SK-N-SH treated with all-trans-retinoic acid at 6 μM for 48 hours (cell line): ENCODE data around the gene TWIST2.

Experiments
- ATAC-seq: fragments of 200-7000 bp; cut with Tn5 transposase; 3 replicates; pipeline ENCODE4 v1.9.1; 2020; ENCODE audit warnings: mild to moderate bottlenecking, moderate library complexity
- ARNTL ChIP-seq: fragments of 450-650 bp; formaldehyde crosslinking; IDR thresholded peaks from 2 replicates; pipeline ENCODE4 v1.5.0; 2020; ENCODE audit warnings: low read depth, mild to moderate bottlenecking, moderate library complexity, borderline replicate concordance
- BACH2 ChIP-seq: fragments of 250-450 bp; sonication (Bioruptor Pico); IDR thresholded peaks from 2 replicates; pipeline ENCODE4 v1.9.0; 2021; ENCODE audit warnings: mild to moderate bottlenecking, borderline replicate concordance
- CSDC2 ChIP-seq: fragments of 250-450 bp; sonication (Bioruptor Pico); IDR thresholded peaks from 2 replicates; pipeline ENCODE4 v1.5.0; 2020; ENCODE audit warnings: mild to moderate bottlenecking, moderate library complexity
- CSRNP3 ChIP-seq: fragments of 250-450 bp; sonication (Bioruptor Pico); IDR thresholded peaks from 2 replicates; pipeline ENCODE4 v1.5.1; 2021; ENCODE audit warnings: mild to moderate bottlenecking, moderate library complexity
- ESRRG ChIP-seq: fragments of 250-450 bp; sonication (Bioruptor Pico); IDR thresholded peaks from 2 replicates; pipeline ENCODE4 v1.6.1; 2021; ENCODE audit warnings: mild to moderate bottlenecking
- GLIS3 ChIP-seq: fragments of 250-450 bp; sonication (Bioruptor Pico); IDR thresholded peaks from 2 replicates; pipeline ENCODE4 v1.5.0; 2020; ENCODE audit warnings: mild to moderate bottlenecking, moderate library complexity
- ISL1 ChIP-seq: fragments of 250-450 bp; sonication (Bioruptor Pico); IDR thresholded peaks from 2 replicates; pipeline ENCODE4 v2.1.2; 2022; ENCODE audit warnings: mild to moderate bottlenecking, moderate library complexity
- OSR1 ChIP-seq: fragments of 250-450 bp; sonication (Bioruptor Pico); IDR thresholded peaks from 2 replicates; pipeline ENCODE4 v1.8.0; 2022; ENCODE audit warnings: moderate library complexity, mild to moderate bottlenecking, inconsistent platforms
- PATZ1 ChIP-seq: fragments of 250-450 bp; sonication (Bioruptor Pico); IDR thresholded peaks from 2 replicates; pipeline ENCODE4 v1.8.0; 2020; ENCODE audit warnings: mild to moderate bottlenecking, moderate library complexity, borderline replicate concordance
- RARB ChIP-seq: fragments of 250-450 bp; sonication (Bioruptor Pico); IDR thresholded peaks from 2 replicates; pipeline ENCODE4 v1.8.0; 2021; ENCODE audit warnings: mild to moderate bottlenecking, moderate library complexity
- SNAI2 ChIP-seq: fragments of 250-450 bp; sonication (Bioruptor Pico); IDR thresholded peaks from 2 replicates; pipeline ENCODE4 v1.5.0; 2020; ENCODE audit warnings: mild to moderate bottlenecking, moderate library complexity
- TCF4 ChIP-seq: fragments of 250-450 bp; sonication (Bioruptor Pico); IDR thresholded peaks from 2 replicates; pipeline ENCODE4 v1.8.0; 2021; ENCODE audit warnings: mild to moderate bottlenecking, moderate library complexity, borderline replicate concordance
- TOX ChIP-seq: fragments of 250-450 bp; sonication (Bioruptor Pico); IDR thresholded peaks from 2 replicates; pipeline ENCODE4 v1.8.0; 2021; ENCODE audit warnings: mild to moderate bottlenecking, moderate library complexity, borderline replicate concordance
- TSHZ2 ChIP-seq: fragments of 250-450 bp; sonication (Bioruptor Pico); IDR thresholded peaks from 2 replicates; pipeline ENCODE4 v1.5.0; 2020; ENCODE audit warnings: mild to moderate bottlenecking, moderate library complexity
- ZC3H10 ChIP-seq: fragments of 250-450 bp; sonication (Bioruptor Pico); IDR thresholded peaks from 2 replicates; pipeline ENCODE4 v1.5.1; 2021; ENCODE audit warnings: mild to moderate bottlenecking, moderate library complexity
- ZNF565 ChIP-seq: fragments of 450-650 bp; formaldehyde crosslinking; conservative IDR thresholded peaks from 2 replicates; pipeline ENCODE4 v1.5.0; 2020; ENCODE audit warnings: low read depth, mild to moderate bottlenecking, moderate library complexity
- ZNF70 ChIP-seq: fragments of 450-650 bp; formaldehyde crosslinking; IDR thresholded peaks from 2 replicates; pipeline ENCODE4 v1.5.0; 2020; ENCODE audit warnings: mild to moderate bottlenecking, moderate library complexity
- TF ChIP-seq, protein P1 (sequence below): fragments of 250-450 bp; sonication (Bioruptor Pico); IDR thresholded peaks from 2 replicates; pipeline ENCODE4 v1.8.0; 2021; ENCODE audit warnings: low read depth, mild to moderate bottlenecking, moderate library complexity, borderline replicate concordance
- TF ChIP-seq, protein P2 (sequence below): fragments of 250-450 bp; sonication (Bioruptor Pico); IDR thresholded peaks from 2 replicates; pipeline ENCODE4 v1.5.1; 2020; ENCODE audit warnings: low read depth, mild to moderate bottlenecking, moderate library complexity

Gene TWIST2

DNA sequence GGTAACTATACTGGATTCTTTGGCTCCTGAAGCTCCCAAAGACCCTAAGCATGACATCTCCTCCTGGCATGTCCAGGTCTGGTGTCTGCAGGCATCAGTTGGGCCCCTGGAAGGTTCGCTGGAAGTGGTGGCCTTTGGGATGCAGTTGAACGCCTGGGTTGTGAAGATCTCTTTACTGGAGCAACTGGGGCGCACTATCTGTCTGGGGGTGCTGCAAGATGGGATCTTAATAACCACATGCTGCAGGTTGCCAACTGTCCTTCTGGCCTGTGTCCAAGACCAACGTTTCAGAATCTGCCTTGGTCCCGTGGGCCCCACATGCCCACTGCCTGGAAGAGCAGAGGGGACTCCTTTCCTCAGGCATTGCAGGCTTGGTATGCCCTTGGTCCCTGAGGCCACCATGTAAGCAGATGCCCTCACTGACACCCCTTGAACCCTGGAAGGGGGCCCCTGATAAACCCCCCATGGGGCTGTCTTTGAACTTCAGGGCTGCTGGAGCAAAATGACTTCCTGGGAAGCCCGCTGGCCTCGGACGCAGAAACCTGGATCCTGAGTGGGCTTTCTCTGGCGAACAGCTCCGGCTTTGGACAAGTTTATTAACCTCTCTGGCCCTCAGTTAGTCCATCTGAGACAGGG lies 101.9 kb downstream of the TWIST2 start:
- TF ChIP-seq BACH2 (no peak), SNAI2 (no peak)
- TF ChIP-seq, protein P1, sequence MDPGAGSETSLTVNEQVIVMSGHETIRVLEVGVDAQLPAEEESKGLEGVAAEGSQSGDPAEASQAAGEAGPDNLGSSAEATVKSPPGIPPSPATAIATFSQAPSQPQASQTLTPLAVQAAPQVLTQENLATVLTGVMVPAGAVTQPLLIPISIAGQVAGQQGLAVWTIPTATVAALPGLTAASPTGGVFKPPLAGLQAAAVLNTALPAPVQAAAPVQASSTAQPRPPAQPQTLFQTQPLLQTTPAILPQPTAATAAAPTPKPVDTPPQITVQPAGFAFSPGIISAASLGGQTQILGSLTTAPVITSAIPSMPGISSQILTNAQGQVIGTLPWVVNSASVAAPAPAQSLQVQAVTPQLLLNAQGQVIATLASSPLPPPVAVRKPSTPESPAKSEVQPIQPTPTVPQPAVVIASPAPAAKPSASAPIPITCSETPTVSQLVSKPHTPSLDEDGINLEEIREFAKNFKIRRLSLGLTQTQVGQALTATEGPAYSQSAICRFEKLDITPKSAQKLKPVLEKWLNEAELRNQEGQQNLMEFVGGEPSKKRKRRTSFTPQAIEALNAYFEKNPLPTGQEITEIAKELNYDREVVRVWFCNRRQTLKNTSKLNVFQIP (CRISPR knock-in tag) = no peak
- no peak for ATAC-seq

- no peak for TF ChIP-seq CSDC2
- TF ChIP-seq ZC3H10 (CRISPR knock-in tag) = no peak
- TF ChIP-seq TSHZ2 (CRISPR knock-in tag) = no peak
- no peak for TF ChIP-seq RARB (CRISPR knock-in tag)
- no peak for TF ChIP-seq BACH2
- TF ChIP-seq TCF4 (CRISPR knock-in tag) = no peak
- no peak for TF ChIP-seq OSR1 (CRISPR knock-in tag)
- TF ChIP-seq, protein P1 (CRISPR knock-in tag) = no peak
- TF ChIP-seq ARNTL (CRISPR knock-in tag) = no peak
- TF ChIP-seq CSRNP3 = no peak
- no peak for TF ChIP-seq SNAI2
- TF ChIP-seq ZNF70 (CRISPR knock-in tag) = no peak
- TF ChIP-seq, protein P2, sequence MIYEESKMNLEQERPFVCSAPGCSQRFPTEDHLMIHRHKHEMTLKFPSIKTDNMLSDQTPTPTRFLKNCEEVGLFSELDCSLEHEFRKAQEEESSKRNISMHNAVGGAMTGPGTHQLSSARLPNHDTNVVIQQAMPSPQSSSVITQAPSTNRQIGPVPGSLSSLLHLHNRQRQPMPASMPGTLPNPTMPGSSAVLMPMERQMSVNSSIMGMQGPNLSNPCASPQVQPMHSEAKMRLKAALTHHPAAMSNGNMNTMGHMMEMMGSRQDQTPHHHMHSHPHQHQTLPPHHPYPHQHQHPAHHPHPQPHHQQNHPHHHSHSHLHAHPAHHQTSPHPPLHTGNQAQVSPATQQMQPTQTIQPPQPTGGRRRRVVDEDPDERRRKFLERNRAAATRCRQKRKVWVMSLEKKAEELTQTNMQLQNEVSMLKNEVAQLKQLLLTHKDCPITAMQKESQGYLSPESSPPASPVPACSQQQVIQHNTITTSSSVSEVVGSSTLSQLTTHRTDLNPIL = no peak
- TF ChIP-seq ESRRG (CRISPR knock-in tag) = no peak
- TF ChIP-seq PATZ1 = no peak
- no peak for TF ChIP-seq ZNF565 (CRISPR knock-in tag)
- no peak for ATAC-seq
Observed at GRCh38 chr2:238950551-238950950, 102.7 kb downstream of the TWIST2 start.

- ATAC-seq = no peak
- no peak for TF ChIP-seq ZNF70 (CRISPR knock-in tag)
- no peak for TF ChIP-seq OSR1 (CRISPR knock-in tag)
- TF ChIP-seq, protein P2 = no peak
- no peak for TF ChIP-seq ESRRG (CRISPR knock-in tag)
- no peak for TF ChIP-seq CSRNP3
- no peak for TF ChIP-seq GLIS3 (CRISPR knock-in tag)
- no peak for TF ChIP-seq TOX (CRISPR knock-in tag)
- no peak for TF ChIP-seq ARNTL (CRISPR knock-in tag)
- TF ChIP-seq, protein P1 (CRISPR knock-in tag) = no peak
- TF ChIP-seq ISL1 = no peak
Observed at GRCh38 chr2:238952261-238952919, 104.5 kb downstream of the TWIST2 start.
